Lower lobe of right lung (tissue), 2 donors: ENCODE data around the gene CSH1. TPM values are rescaled to one million over a fixed set of nuclear protein-coding genes. Genes with fewer than 3 reads are reported as not detected.

Experiments used
- ATAC-seq, 2 donors: fragments of 200-7000 bp; cut with Tn5 transposase; one replicate each; pipeline ENCODE4 v1.9.1; 2020 to 2022; ENCODE audit warnings: mild to moderate bottlenecking in 2 of 2, moderate library complexity in 2 of 2
- DNase-seq: peaks from one replicate; pipeline ENCODE4 v3.0.0-alpha.2; 2020
- H3K27ac ChIP-seq: fragments of 200-600 bp; one replicate; pipeline ENCODE4 v1.8.0; 2022
- H3K27me3 ChIP-seq: fragments of 200-600 bp; one replicate; pipeline ENCODE4 v1.8.0; 2022; ENCODE audit warnings: low read depth
- H3K36me3 ChIP-seq: fragments of 200-600 bp; one replicate; pipeline ENCODE4 v1.8.0; 2022; ENCODE audit warnings: mild to moderate bottlenecking
- H3K4me1 ChIP-seq: fragments of 200-600 bp; one replicate; pipeline ENCODE4 v1.8.0; 2022
- H3K4me3 ChIP-seq: fragments of 200-600 bp; one replicate; pipeline ENCODE4 v1.8.0; 2022; ENCODE audit warnings: mild to moderate bottlenecking
- H3K9me3 ChIP-seq: fragments of 200-600 bp; one replicate; pipeline ENCODE4 v1.8.0; 2022
- CTCF ChIP-seq: fragments of 200-600 bp; IDR thresholded peaks from one replicate; pipeline ENCODE4 v1.8.0; 2022; ENCODE audit warnings: antibody characterized with exemption, mild to moderate bottlenecking
- intact Hi-C: fragments of 100-400 bp; cut with DNase I; formaldehyde crosslinking; loops from one replicate; pipeline ENCODE4 v1.11.0; 2022
- total RNA-seq: library from RNA; stranded (reverse); fragmentation: NEBNext Ultra II Directional; extraction: Animal tissue kit (Norgen Biotek cat#: 25700); gene quantifications from one replicate; pipeline ENCODE4 v1.2.1, GENCODE V29; 2021
- donor health status: DM: no; HTN: yes; CAD: no; lungs with severe emphysema.

The CSH1 gene
- total RNA-seq, 1 donor from 2014 or later: not detected

GRCh38 chr17:63937319-63937718 is 40.9 kb upstream of the CSH1 start:
- Histone ChIP-seq H3K27me3 (no peaks in the 10 kb centered on the region), H3K36me3 (no peaks in the 10 kb centered on the region), H3K27ac (no peak overlapping the region), H3K4me3 (no peak overlapping the region), H3K9me3 (no peaks in the 10 kb centered on the region), H3K4me1 (peaks cover 2% of the 10 kb centered on the region)
- ATAC-seq: no peak
- intact Hi-C loops: no loop called here
- no peak for DNase-seq
- TF ChIP-seq CTCF: no peak

GRCh38 chr17:63934183-63935112 is 38.1 kb upstream of the CSH1 start:
- intact Hi-C loops: no loop called here
- no peaks in the 10 kb centered on the region for H3K27me3 ChIP-seq
- no peak for ATAC-seq
- no peak overlapping the region for H3K4me3 ChIP-seq
- no peak overlapping the region for H3K27ac ChIP-seq
- no peak for DNase-seq
- H3K36me3 ChIP-seq: no peaks in the 10 kb centered on the region
- H3K4me1 ChIP-seq: peaks cover 20% of the 10 kb centered on the region
- TF ChIP-seq CTCF: no peak
- H3K9me3 ChIP-seq: no peaks in the 10 kb centered on the region

- H3K9me3 ChIP-seq: no peaks in the 10 kb centered on the region
- no peak for TF ChIP-seq CTCF
- no peaks in the 10 kb centered on the region for H3K36me3 ChIP-seq
- intact Hi-C loops: no loop called here
- ATAC-seq (no peak), DNase-seq (no peak)
- H3K27me3 ChIP-seq: no peaks in the 10 kb centered on the region
- H3K4me1 ChIP-seq: peaks cover 20% of the 10 kb centered on the region
- no peak overlapping the region for H3K27ac ChIP-seq
- no peak overlapping the region for H3K4me3 ChIP-seq
Measured at GRCh38 chr17:63933598-63933997, 37.2 kb upstream of the CSH1 start.

- H3K9me3 ChIP-seq: no peaks in the 10 kb centered on the region
- H3K4me3 ChIP-seq: no peak overlapping the region
- intact Hi-C loops: no loop called here
- no peaks in the 10 kb centered on the region for H3K36me3 ChIP-seq
- ATAC-seq: no peak
- H3K27me3 ChIP-seq: no peaks in the 10 kb centered on the region
- TF ChIP-seq CTCF: no peak
- H3K4me1 ChIP-seq: peaks cover 20% of the 10 kb centered on the region
- no peak overlapping the region for H3K27ac ChIP-seq
- DNase-seq: no peak
Measured at GRCh38 chr17:63932721-63933120, 36.3 kb upstream of the CSH1 start.

- TF ChIP-seq CTCF: no peak
- Histone ChIP-seq H3K4me1 (peaks cover 20% of the 10 kb centered on the region), H3K27ac (peak within 1 kb of the TSS; percentile 67), H3K27me3 (no peaks in the 10 kb centered on the region), H3K9me3 (no peaks in the 10 kb centered on the region), H3K36me3 (no peaks in the 10 kb centered on the region), H3K4me3 (peak within 1 kb of the TSS; percentile 33)
- no peak for DNase-seq
- peak in 1 of 2 donors; percentile 8 for ATAC-seq
- intact Hi-C loops: no loop called here
Measured at GRCh38 chr17:63931981-63932561, 35.7 kb upstream of the CSH1 start, which contains the start of gene CD79B. Gene CD79B (minus strand): TSS chr17:63932331. CDS start chr17:63932261, 70 bp downstream.
